ENCODE results near the gene CFAP206.

Gene CFAP206

GRCh38 chr6:87431263-87431662 is 23.5 kb downstream of the CFAP206 start:
- no peak for DNase-seq (ENCODE audit: extremely low spot score)

GRCh38 chr6:87436435-87436834 is 28.7 kb downstream of the CFAP206 start:
- DNase-seq (ENCODE audit: extremely low spot score): peak; percentile 66
- TF ChIP-seq FOXM1 (IDR thresholded peaks at IDR 0.05; ENCODE audit: borderline replicate concordance) (no peak), BHLHE40 (IDR thresholded peaks at IDR 0.05; ENCODE audit: borderline replicate concordance) (no peak), NFRKB (IDR thresholded peaks at IDR 0.05) (no peak), FOXA1 (IDR thresholded peaks at IDR 0.05) (no peak), SUZ12 (IDR thresholded peaks at IDR 0.05) (no peak), FOXK2 (IDR thresholded peaks at IDR 0.05) (no peak), TARDBP (IDR thresholded peaks at IDR 0.05) (no peak), PKNOX1 (IDR thresholded peaks at IDR 0.05) (peak; percentile 21; the same call in 1 of the 2 replicates)
- POLR2A ChIA-PET: no interaction called here
- CTCF ChIA-PET: no interaction called here

More at GRCh38 chr6:87431263-87431662, 23.5 kb downstream of the CFAP206 start:
- TF ChIP-seq BHLHE40 (IDR thresholded peaks at IDR 0.05; ENCODE audit: borderline replicate concordance) (no peak), FOXM1 (IDR thresholded peaks at IDR 0.05; ENCODE audit: borderline replicate concordance) (no peak), ARNT (IDR thresholded peaks at IDR 0.05) (no peak), PKNOX1 (IDR thresholded peaks at IDR 0.05) (no peak), TARDBP (IDR thresholded peaks at IDR 0.05) (no peak), LEF1 (IDR thresholded peaks at IDR 0.05; ENCODE audit: borderline replicate concordance) (no peak)
- POLR2A ChIA-PET: no interaction called here
- CTCF ChIA-PET: no interaction called here

GRCh38 chr6:87441711-87442110 is 33.9 kb downstream of the CFAP206 start:
- CTCF ChIA-PET: interaction anchor here (0.6 kb wide), 1 partner anchor 408 kb away, joined by 3 read pairs; no protein-coding TSS in a partner anchor
- POLR2A ChIA-PET: no interaction called here
- TF ChIP-seq ELF4 (IDR thresholded peaks at IDR 0.05) (no peak), TARDBP (IDR thresholded peaks at IDR 0.05) (no peak), HDGF (IDR thresholded peaks at IDR 0.05; ENCODE audit: borderline replicate concordance) (no peak), SP1 (IDR thresholded peaks at IDR 0.05) (no peak), BHLHE40 (IDR thresholded peaks at IDR 0.05; ENCODE audit: borderline replicate concordance) (no peak), FOXM1 (IDR thresholded peaks at IDR 0.05; ENCODE audit: borderline replicate concordance) (no peak), FOXA1 (IDR thresholded peaks at IDR 0.05) (no peak), NFRKB (IDR thresholded peaks at IDR 0.05) (no peak), FOXK2 (IDR thresholded peaks at IDR 0.05) (no peak), ARNT (IDR thresholded peaks at IDR 0.05) (no peak), PKNOX1 (IDR thresholded peaks at IDR 0.05) (no peak), L3MBTL2 (conservative IDR thresholded peaks at IDR 0.05) (no peak), ZNF384 (IDR thresholded peaks at IDR 0.05) (no peak), SUZ12 (IDR thresholded peaks at IDR 0.05) (no peak)
- DNase-seq (ENCODE audit: extremely low spot score): no peak

- no peak for DNase-seq (ENCODE audit: extremely low spot score)
- POLR2A ChIA-PET: no interaction called here
- CTCF ChIA-PET: no interaction called here
- TF ChIP-seq PKNOX1 (IDR thresholded peaks at IDR 0.05): no peak
- TF ChIP-seq BHLHE40 (IDR thresholded peaks at IDR 0.05; ENCODE audit: borderline replicate concordance): no peak
- no peak for TF ChIP-seq L3MBTL2 (conservative IDR thresholded peaks at IDR 0.05)
- no peak for TF ChIP-seq FOXA1 (IDR thresholded peaks at IDR 0.05)
- no peak for TF ChIP-seq ELF4 (IDR thresholded peaks at IDR 0.05)
- no peak for TF ChIP-seq ARNT (IDR thresholded peaks at IDR 0.05)
- no peak for TF ChIP-seq FOXK2 (IDR thresholded peaks at IDR 0.05)
These were observed 36.6 kb downstream of the CFAP206 start for GRCh38 chr6:87444362-87444761.

- DNase-seq (ENCODE audit: extremely low spot score): no peak
- CTCF ChIA-PET: no interaction called here
- POLR2A ChIA-PET: no interaction called here
- TF ChIP-seq LEF1 (IDR thresholded peaks at IDR 0.05; ENCODE audit: borderline replicate concordance) (no peak), ZNF384 (IDR thresholded peaks at IDR 0.05) (no peak), L3MBTL2 (conservative IDR thresholded peaks at IDR 0.05) (no peak), FOXA1 (IDR thresholded peaks at IDR 0.05) (no peak), SP1 (IDR thresholded peaks at IDR 0.05) (no peak), TARDBP (IDR thresholded peaks at IDR 0.05) (no peak), BHLHE40 (IDR thresholded peaks at IDR 0.05; ENCODE audit: borderline replicate concordance) (no peak), PKNOX1 (IDR thresholded peaks at IDR 0.05) (no peak), HDGF (IDR thresholded peaks at IDR 0.05; ENCODE audit: borderline replicate concordance) (no peak), ARNT (IDR thresholded peaks at IDR 0.05) (no peak), ELF4 (IDR thresholded peaks at IDR 0.05) (no peak), FOXM1 (IDR thresholded peaks at IDR 0.05; ENCODE audit: borderline replicate concordance) (no peak), NFRKB (IDR thresholded peaks at IDR 0.05) (no peak), FOXK2 (IDR thresholded peaks at IDR 0.05) (no peak), SUZ12 (IDR thresholded peaks at IDR 0.05) (no peak)
These were observed 57.3 kb downstream of the CFAP206 start for GRCh38 chr6:87465051-87465450.
